HG03064 (cell line): Measurements from ENCODE around the gene PSMG4.

Source experiments
- ATAC-seq: cut with Tn5 transposase; IDR thresholded peaks from one replicate; pipeline ENCODE4 v1.9.1; 2021; ENCODE audit warnings: low read depth; ENCODE audit not compliant: unreplicated experiment

The PSMG4 gene

DNA sequence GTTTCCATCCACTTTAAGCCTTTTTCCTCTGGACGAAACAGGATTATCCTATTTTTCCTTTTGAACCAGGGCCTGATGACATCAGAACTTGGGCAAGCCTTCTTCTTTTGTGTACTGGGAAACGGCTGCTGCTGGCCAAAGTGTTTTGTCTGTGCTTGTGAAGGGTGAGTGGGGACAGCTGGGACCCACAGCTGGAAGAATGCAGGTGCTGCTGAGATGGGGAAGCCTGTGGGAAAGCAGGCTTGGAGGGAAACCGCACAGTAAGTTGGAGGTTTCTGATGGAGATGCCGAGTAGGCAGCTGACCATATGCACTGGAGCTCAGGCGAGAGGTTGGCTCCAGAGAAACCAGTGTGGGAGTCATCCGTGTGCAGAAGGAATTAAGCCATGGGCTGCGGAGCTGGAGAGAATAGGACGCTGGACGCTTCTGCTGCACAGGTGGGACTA, 8.5 kb upstream of the PSMG4 start:
- no peak for ATAC-seq

DNA sequence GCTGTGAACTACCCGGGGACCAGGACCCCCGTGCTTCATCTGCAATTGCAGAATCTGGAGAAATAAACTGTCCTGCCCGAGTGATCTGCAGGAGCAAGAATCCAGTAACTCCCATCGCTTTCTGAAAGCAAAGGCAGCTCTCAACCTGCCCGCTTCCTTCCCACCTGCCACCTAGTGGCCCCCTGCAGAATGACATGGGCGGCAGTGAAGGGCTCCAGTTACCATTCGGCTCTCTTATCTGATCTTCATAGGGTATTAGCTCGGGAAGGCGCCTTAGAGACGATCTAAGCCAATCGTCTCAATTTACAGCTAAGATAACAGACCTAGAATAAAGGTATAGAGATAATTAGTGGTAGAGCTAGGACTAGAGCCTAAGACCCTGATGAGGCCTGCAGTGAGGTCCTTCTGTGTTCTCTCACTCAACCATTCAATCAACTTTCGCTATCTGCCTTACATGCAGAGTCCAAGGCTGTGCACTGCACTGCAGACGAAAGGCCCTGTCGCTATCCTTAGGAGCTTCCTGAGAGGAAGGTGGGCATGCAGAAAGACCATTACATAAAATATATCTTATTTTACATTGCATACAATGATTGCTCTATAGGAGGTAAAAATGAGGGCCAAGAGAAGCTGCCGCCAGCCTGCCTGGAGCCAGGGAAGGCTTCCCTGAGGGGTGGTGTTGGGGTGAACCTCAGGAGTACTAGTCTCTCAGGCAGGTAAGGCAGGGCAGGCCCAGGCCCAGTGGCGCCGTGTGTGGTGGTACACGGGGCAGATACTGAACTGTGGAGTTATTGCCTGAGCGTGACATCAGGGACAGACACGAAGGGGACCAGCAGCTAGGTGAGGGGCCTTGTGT, 7.1 kb upstream of the PSMG4 start:
- ATAC-seq = peak; percentile 76

GRCh38 chr6:3252369-3252768, 6.4 kb upstream of the PSMG4 start:
- ATAC-seq = no peak

GRCh38 chr6:3252861-3253596, 5.7 kb upstream of the PSMG4 start:
- ATAC-seq = no peak

- no peak for ATAC-seq
These were observed 5.2 kb upstream of the PSMG4 start for GRCh38 chr6:3253597-3253961.

- no peak for ATAC-seq
These were observed 546 bp upstream of the PSMG4 start for GRCh38 chr6:3258201-3258600.

DNA sequence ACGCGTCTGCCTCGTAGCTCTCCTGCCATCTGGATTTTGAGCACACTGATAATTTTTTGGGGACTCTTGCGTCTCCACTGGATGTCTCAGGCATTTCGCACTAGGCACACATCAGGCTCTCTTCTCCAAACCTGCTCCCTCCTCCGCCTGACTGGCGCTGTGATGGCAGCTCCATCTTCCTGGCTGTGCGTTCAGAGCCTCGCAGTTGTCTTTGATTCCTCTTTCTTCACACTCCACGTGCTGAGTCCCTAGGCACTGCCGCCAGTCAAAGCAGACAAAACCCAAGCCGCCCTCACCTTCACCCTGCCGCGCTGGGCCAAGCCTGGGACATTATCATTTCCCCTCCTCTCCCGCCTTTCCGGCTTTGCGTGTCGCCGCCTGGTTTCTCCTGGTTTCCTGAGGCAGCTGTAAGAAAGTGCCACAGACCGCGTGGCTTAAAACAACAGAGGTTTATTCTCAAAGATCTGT, 778 bp downstream of the PSMG4 start:
- ATAC-seq = peak; percentile 34

- ATAC-seq = no peak
These were observed 1.5 kb downstream of the PSMG4 start for GRCh38 chr6:3260296-3260695.

GRCh38 chr6:3260772-3261517, 2.2 kb downstream of the PSMG4 start:
- ATAC-seq = no peak

DNA sequence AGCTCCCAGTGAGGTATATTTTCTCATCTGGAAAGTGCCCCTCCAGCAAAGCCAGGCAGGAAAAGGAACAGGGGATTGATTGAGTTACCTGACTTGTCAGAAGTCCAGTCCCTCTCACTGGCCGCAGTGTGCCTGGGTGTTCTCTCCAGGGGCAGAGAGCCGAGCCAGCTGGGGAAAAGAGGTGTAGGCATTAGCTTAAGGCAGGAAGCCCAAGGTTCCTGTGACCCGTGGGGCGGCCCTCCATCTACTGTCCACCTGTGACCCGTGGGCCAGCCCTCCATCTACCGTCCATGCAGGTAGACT, 2.7 kb downstream of the PSMG4 start:
- no peak for ATAC-seq

GRCh38 chr6:3261921-3262320, 3.2 kb downstream of the PSMG4 start:
- ATAC-seq = no peak

- no peak for ATAC-seq
These were observed 4.3 kb downstream of the PSMG4 start for GRCh38 chr6:3263096-3263495.

DNA sequence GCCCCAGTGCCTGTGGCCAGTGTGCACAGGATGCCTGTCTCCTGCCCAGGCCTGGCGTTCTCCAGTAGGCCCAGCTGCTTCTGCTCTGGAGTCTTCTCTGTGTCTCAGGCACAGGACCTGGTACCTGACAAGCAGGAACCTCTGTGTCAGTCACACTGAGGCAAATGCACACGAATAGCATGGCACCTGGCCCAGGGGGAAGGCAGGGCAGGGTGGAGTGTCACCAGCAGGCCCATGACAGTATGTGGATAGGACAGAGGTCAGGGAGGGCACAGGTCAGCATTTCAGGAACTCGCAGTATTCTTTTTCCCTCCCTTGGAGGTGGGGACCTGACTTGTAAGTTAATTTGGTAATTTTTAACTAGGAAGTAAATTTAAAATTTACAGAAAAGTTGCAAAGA, 5.6 kb downstream of the PSMG4 start:
- no peak for ATAC-seq

- ATAC-seq = no peak
These were observed 6.9 kb downstream of the PSMG4 start for GRCh38 chr6:3265671-3266070.

DNA sequence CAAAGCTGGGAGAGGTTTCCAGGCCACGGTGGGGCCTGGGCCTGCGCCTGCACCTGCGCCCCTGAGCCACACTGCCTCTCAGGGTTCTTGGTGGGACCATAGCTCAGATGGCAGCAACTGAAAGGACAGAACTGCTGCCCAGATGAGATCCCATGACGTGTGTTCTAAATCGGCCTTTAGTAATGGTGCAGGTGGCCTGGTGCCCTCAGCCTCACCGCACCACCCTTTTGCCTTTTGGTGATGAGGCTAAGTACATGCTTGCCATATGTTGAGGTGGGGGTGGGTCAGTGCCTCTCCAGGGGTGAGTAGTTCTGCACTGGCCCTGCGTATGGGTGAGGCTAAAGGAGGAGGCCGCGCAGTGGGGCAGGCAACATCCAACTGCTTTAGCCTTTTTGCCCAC, 7.4 kb downstream of the PSMG4 start:
- no peak for ATAC-seq

DNA sequence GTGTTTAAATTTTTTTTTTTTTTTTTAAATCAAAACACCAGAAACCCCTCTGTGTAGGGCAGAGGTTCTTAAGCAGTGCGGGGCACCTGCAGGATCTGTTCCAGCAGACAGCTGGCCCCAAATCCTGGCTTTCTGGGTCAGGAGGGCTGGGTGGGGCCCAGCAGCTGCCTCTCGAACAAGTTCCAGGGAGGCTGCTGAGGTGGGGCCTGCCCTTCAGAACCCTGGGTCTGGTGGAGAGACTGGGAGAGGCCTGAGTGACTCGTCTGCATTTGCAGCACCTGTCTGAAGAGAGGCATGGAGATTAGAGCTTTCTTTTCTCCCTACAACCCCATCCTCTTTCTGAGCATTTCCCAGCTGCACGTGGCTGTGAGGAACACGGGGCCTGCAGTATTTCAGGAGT, 8.4 kb downstream of the PSMG4 start:
- no peak for ATAC-seq

GRCh38 chr6:3268680-3269079, 9.9 kb downstream of the PSMG4 start:
- no peak for ATAC-seq

- ATAC-seq = no peak
These were observed 10.7 kb downstream of the PSMG4 start for GRCh38 chr6:3269281-3269975.

DNA sequence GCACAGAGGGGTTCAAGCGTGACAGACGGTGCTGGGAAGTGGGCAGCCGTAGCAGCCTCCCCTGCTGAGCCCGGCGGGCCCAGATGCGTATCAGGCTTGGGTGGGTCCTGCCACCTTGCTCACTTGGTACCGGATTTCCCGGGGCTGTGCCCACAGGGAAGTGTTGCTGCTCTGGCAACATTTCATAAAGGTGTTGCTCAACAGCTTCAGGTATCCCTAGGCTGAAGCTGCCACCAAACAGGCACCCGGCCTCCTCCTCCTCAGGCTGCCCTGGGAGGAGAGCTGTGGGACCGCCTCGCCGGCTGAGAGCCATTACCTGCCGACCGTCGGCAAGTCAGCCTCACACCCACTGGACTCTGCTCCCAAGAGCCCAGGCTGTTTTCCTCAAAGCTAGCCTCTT, 11.5 kb downstream of the PSMG4 start:
- ATAC-seq = no peak

DNA sequence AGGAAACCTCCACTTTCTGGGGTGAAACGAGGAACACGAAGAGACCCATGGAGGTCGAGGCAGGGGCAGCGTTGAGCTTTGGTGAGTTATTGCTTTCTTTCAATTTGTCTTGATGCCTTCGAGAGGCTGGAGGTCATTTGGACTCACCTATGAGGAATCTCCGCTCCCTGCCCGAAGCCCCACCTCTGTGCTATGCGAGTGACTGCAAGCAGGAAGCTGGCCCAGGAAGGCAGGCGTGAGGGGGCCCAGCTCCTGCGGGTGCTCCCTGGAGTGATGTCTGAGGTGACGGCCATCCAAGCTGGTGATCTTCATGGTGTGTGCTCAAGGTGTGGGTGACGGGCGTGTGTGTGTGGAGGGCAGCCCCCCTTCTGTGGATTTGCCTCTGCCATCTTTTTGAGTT, 13.0 kb downstream of the PSMG4 start:
- no peak for ATAC-seq
